Fibroblast of the conjunctiva (primary cell): ENCODE measurements around the gene KRTAP10-9.

Source experiments
- DNase-seq: peaks from one replicate; pipeline ENCODE4 v3.0.0-alpha.2; 2010; ENCODE audit warnings: low read depth

Gene KRTAP10-9

DNA sequence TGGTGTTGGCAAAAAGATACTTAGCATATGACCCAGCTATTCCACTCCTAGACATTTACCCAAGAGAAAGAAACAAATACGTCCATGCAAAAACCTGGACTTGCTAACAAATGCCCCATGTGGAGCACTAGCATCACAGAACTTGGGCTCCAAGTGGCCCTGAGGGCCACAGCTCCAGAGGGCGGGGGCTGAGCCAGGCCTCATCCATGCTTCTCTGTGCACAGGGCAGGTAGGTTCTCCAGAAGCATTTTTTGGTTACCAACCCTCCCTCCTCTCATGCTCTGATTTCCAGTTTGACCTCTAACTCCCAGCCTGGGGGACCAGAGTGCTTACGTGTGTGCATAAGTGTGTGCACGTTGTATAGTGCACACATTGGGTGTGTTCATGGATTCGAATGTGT lies 37.8 kb downstream of the KRTAP10-9 start:
- DNase-seq = no peak

- no peak for DNase-seq
Measured at GRCh38 chr21:44666401-44667320, 39.8 kb downstream of the KRTAP10-9 start, which contains the start of gene KRTAP12-2. TSS of gene KRTAP12-2 (minus strand) at chr21:44666927. CDS start at chr21:44666886, 41 bp downstream.

- no peak for DNase-seq
Measured at GRCh38 chr21:44667612-44668011, 40.7 kb downstream of the KRTAP10-9 start.

DNA sequence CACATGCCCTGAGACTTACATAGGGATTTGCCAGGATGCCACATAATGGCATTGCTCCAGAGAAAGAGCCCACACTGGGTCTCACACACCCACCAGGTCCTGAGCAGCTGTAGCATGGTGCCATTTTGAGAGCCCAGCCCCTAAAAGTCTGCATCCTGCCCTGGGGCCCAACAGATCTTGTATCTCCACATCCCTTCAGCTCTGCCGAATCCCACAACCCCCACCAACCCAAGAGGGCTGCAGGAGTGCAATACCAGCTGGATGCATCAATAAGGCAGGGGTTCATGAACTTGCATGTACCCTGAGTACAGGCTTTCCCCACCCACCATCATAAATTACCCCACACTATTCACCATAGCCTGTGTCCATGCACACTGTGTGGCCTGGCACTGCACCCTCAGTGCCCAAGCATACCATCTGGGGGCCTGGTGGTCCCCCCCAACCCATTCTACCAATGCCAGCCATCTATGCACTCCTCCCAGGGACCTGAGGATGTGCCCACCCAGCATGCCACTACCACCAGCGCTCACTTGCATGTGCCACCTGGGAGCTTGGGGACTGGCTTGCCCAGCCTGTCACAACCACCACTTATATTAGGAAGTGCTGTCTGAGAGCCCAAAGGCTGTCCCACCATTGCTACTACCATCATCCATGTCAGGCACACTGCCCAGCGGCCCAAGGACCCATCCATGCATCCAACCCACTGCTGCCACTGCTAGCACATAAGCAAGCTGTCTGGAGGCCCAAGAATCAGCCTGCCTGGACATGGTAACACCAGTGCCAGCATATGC lies 43.9 kb downstream of the KRTAP10-9 start:
- DNase-seq = no peak

- no peak for DNase-seq
Measured at GRCh38 chr21:44671911-44672310, 45.0 kb downstream of the KRTAP10-9 start.

GRCh38 chr21:44677881-44678280 lies 51.0 kb downstream of the KRTAP10-9 start:
- DNase-seq = no peak
